ENCODE data around the gene GAL3ST1. TPM values are rescaled to one million over a fixed set of nuclear protein-coding genes. Genes with fewer than 3 reads are reported as not detected.
"Not testable (repeated sequence)": the region's sequence is repeated elsewhere in the genome, so short reads cannot be mapped to it uniquely, and the experiment has no call there.

Gene GAL3ST1
- total RNA-seq, 1 donor from 2014 or later = 2.5 TPM

GRCh38 chr22:30564045-30564760 lies 10.3 kb downstream of the GAL3ST1 start:
- H3K27me3 ChIP-seq = no peaks in the 10 kb centered on the region
- no peak overlapping the region for H3K4me3 ChIP-seq
- H3K27ac ChIP-seq = no peak overlapping the region
- ATAC-seq = no peak
- DNase-seq = no peak
- no peak for TF ChIP-seq CTCF (IDR thresholded peaks at IDR 0.05)
- no peaks in the 10 kb centered on the region for H3K36me3 ChIP-seq
- intact Hi-C loops (cut with DNase I) = no loop called here
- H3K9me3 ChIP-seq = no peaks in the 10 kb centered on the region
- H3K4me1 ChIP-seq = no peaks in the 10 kb centered on the region

GRCh38 chr22:30562366-30562765 lies 12.1 kb downstream of the GAL3ST1 start:
- intact Hi-C loops (cut with DNase I) = no loop called here
- Histone ChIP-seq H3K27me3 (no peaks in the 10 kb centered on the region), H3K9me3 (no peaks in the 10 kb centered on the region), H3K4me3 (no peak overlapping the region), H3K36me3 (no peaks in the 10 kb centered on the region), H3K4me1 (no peaks in the 10 kb centered on the region), H3K27ac (no peak overlapping the region)
- no peak for ATAC-seq
- DNase-seq = no peak
- no peak for TF ChIP-seq CTCF (IDR thresholded peaks at IDR 0.05)

GRCh38 chr22:30561402-30562189 lies 12.9 kb downstream of the GAL3ST1 start:
- Histone ChIP-seq H3K27me3 (no peaks in the 10 kb centered on the region), H3K36me3 (no peaks in the 10 kb centered on the region), H3K4me3 (no peak overlapping the region), H3K4me1 (no peaks in the 10 kb centered on the region), H3K9me3 (no peaks in the 10 kb centered on the region), H3K27ac (no peak overlapping the region)
- no peak for DNase-seq
- intact Hi-C loops (cut with DNase I) = no loop called here
- no peak for TF ChIP-seq CTCF (IDR thresholded peaks at IDR 0.05)
- ATAC-seq = no peak

- H3K27ac ChIP-seq; intact Hi-C loops (cut with DNase I); ATAC-seq; H3K36me3 ChIP-seq; H3K4me1 ChIP-seq; H3K9me3 ChIP-seq; DNase-seq; H3K27me3 ChIP-seq; H3K4me3 ChIP-seq: not testable (repeated sequence)
These were observed 13.7 kb downstream of the GAL3ST1 start for GRCh38 chr22:30560643-30561202.

- intact Hi-C loops (cut with DNase I) = no loop called here
- Histone ChIP-seq H3K27ac (no peak overlapping the region), H3K36me3 (no peaks in the 10 kb centered on the region), H3K4me3 (no peak overlapping the region), H3K27me3 (no peaks in the 10 kb centered on the region), H3K9me3 (no peaks in the 10 kb centered on the region), H3K4me1 (no peaks in the 10 kb centered on the region)
- DNase-seq = no peak
- no peak for ATAC-seq
- TF ChIP-seq CTCF (IDR thresholded peaks at IDR 0.05) = no peak
These were observed 14.6 kb downstream of the GAL3ST1 start for GRCh38 chr22:30559889-30560288.

GRCh38 chr22:30557243-30557642 lies 17.2 kb downstream of the GAL3ST1 start:
- Histone ChIP-seq H3K36me3 (no peaks in the 10 kb centered on the region), H3K27me3 (no peaks in the 10 kb centered on the region), H3K27ac (no peak overlapping the region), H3K4me1 (no peaks in the 10 kb centered on the region), H3K9me3 (no peaks in the 10 kb centered on the region), H3K4me3 (no peak overlapping the region)
- ATAC-seq = no peak
- no peak for TF ChIP-seq CTCF (IDR thresholded peaks at IDR 0.05)
- intact Hi-C loops (cut with DNase I) = no loop called here
- DNase-seq = no peak

All from upper lobe of right lung (tissue), 1 donor.